CD4-positive, CD25-positive, alpha-beta regulatory T cell (primary cell): ENCODE data around the gene PIK3AP1. TPM values are rescaled to one million over a fixed set of nuclear protein-coding genes. Genes with fewer than 3 reads are reported as not detected.
"Not testable (repeated sequence)": the region's sequence is repeated elsewhere in the genome, so short reads cannot be mapped to it uniquely, and the experiment has no call there.

ENCODE experiments used
- ATAC-seq, 2 donors: fragments of 150-1000 bp; cut with Tn5 transposase; one replicate each; pipeline ENCODE4 v1.10.0; 2021; ENCODE audit warnings: low read depth in 2 of 2, moderate number of reproducible peaks in 2 of 2, moderate library complexity in 1 of 2
- DNase-seq, 3 donors: peaks; one replicate each; pipeline versions ENCODE4 v3.0.0 to v3.0.0-alpha.2; 2012 to 2022; ENCODE audit warnings: mixed read lengths in 1 of 3
- H3K27ac ChIP-seq: one replicate; pipeline ENCODE4 v1.7.0; 2013; ENCODE audit warnings: mild to moderate bottlenecking, low read length; ENCODE audit not compliant: insufficient read depth, poor library complexity, severe bottlenecking
- H3K27me3 ChIP-seq: one replicate; pipeline ENCODE4 v1.7.0; 2013; ENCODE audit warnings: low read length; ENCODE audit not compliant: control insufficient read depth, insufficient read depth
- H3K36me3 ChIP-seq: one replicate; pipeline ENCODE4 v1.7.0; 2013; ENCODE audit warnings: mild to moderate bottlenecking, low read length, moderate library complexity; ENCODE audit not compliant: control insufficient read depth, insufficient read depth
- H3K4me1 ChIP-seq: 2 replicates; pipeline ENCODE4 v1.7.0; 2013; ENCODE audit warnings: mild to moderate bottlenecking, low read length; ENCODE audit not compliant: insufficient read depth, control insufficient read depth, poor library complexity, severe bottlenecking
- H3K4me3 ChIP-seq: one replicate; pipeline ENCODE4 v1.7.0; 2013; ENCODE audit warnings: low read depth, mild to moderate bottlenecking, low read length, moderate library complexity
- H3K9me3 ChIP-seq, 2 experiments: 1 replicate in 1 of 2; 2 replicates in 1 of 2; pipeline ENCODE4 v1.7.0; 2013; ENCODE audit warnings: low read length in 2 of 2, mild to moderate bottlenecking in 1 of 2, moderate library complexity in 1 of 2; ENCODE audit not compliant: control insufficient read depth in 2 of 2
- H3K27ac Mint-ChIP-seq, 3 donors: one replicate each; pipeline ENCODE4 v1.8.0; 2020 to 2022; ENCODE audit warnings: mild to moderate bottlenecking in 3 of 3, mixed read lengths in 3 of 3, moderate library complexity in 2 of 3
- H3K27me3 Mint-ChIP-seq: one replicate; pipeline ENCODE4 v1.8.0; 2022; ENCODE audit warnings: mild to moderate bottlenecking, mixed read lengths
- H3K36me3 Mint-ChIP-seq: one replicate; pipeline ENCODE4 v1.8.0; 2020; ENCODE audit warnings: mixed read lengths
- H3K4me1 Mint-ChIP-seq, 4 donors: one replicate each; pipeline ENCODE4 v1.8.0; 2020 to 2022; ENCODE audit warnings: mixed read lengths in 4 of 4, mild to moderate bottlenecking in 1 of 4
- H3K4me3 Mint-ChIP-seq, 4 donors: one replicate each; pipeline ENCODE4 v1.8.0; 2020 to 2022; ENCODE audit warnings: mild to moderate bottlenecking in 4 of 4, mixed read lengths in 4 of 4, moderate library complexity in 3 of 4
- H3K9me3 Mint-ChIP-seq, 7 donors: one replicate each; pipeline ENCODE4 v1.8.0; 2020 to 2022; ENCODE audit warnings: mixed read lengths in 7 of 7, mild to moderate bottlenecking in 3 of 7, moderate library complexity in 2 of 7
- polyA plus RNA-seq, 4 donors: library from polyadenylated mRNA; unstranded; fragments of 300-500 nt; fragmentation: Illumina TruSeq; gene quantifications; one replicate each; pipeline ENCODE4 v1.2.3, GENCODE V29; 2021
- total RNA-seq: library from RNA; stranded (reverse); gene quantifications from one replicate; pipeline ENCODE4 v1.2.3, GENCODE V29; 2022

The PIK3AP1 gene
- total and polyA plus RNA-seq, 5 donors from 2014 or later = 0.92 to 3.5 (median 1.7) TPM

DNA sequence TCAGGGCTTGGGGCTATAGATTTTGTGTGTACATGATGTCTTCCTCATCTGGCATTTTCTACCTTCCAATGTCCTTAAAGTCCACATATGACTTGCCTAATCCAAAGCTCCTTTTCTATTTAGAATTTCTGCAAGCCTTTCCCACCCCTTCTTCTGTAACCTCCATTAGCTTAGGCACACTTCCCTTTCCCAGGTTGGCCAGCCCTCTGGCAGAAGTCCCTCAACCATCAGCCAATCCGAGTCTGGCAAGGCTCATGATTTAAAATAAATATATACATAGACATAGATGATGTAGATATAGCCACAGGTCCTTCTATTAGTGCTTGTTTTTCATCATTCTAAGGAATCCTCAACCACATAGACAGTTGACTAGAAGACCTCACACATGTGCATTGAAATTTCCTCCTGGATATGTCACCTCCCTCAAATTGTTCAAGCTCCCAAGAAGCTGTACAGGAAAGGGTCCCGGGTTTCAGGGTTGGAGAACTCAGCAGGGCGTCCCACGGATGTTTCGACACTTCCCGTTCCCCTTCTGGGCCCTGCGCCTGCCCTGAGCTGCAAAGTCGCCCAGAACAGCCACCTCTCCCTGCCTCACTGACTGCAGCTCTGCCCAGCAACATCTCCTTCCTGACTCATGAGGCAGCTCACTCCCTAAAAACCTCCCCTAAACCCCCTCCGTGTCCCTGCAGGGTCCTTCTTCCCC lies 20.4 kb upstream of the PIK3AP1 start:
- Mint-ChIP-seq H3K27ac (no peak overlapping the region), H3K4me1 (no peaks in the 10 kb centered on the region), H3K36me3 (no peaks in the 10 kb centered on the region), H3K9me3 (no peaks in the 10 kb centered on the region), H3K27me3 (peaks cover 28% of the 10 kb centered on the region), H3K4me3 (peak overlapping the region in 1 of 4 donors; percentile 47)
- Histone ChIP-seq H3K36me3 (no peaks in the 10 kb centered on the region), H3K27ac (no peak overlapping the region), H3K9me3 (no peaks in the 10 kb centered on the region), H3K27me3 (no peaks in the 10 kb centered on the region), H3K4me1 (no peaks in the 10 kb centered on the region), H3K4me3 (no peak overlapping the region)
- ATAC-seq = peak; percentile 28 to 34
- no peak for DNase-seq

DNA sequence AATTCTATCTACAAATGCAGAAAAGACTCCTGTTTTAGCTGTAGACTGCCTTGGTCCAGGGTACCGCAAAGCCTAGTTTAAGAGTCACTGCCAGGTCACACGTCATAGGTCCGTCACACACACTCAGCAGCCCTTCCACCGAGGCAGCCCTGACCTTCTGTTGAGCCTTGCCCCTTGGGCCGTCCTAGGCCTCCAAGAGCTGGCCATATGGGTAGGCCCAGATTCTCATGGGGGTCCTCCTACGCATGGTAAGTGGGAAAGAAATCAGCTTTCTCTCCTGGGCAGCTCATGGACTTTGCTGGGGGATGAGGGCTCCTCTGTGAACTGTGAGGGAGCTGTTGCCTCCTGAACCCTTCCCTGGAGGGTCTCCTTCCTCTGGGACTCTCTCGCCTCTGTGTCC lies 19.8 kb upstream of the PIK3AP1 start:
- peaks cover 25% of the 10 kb centered on the region for H3K27me3 Mint-ChIP-seq
- no peak overlapping the region for H3K27ac Mint-ChIP-seq
- no peaks in the 10 kb centered on the region for H3K36me3 Mint-ChIP-seq
- Histone ChIP-seq H3K36me3 (no peaks in the 10 kb centered on the region), H3K27ac (no peak overlapping the region), H3K4me3 (no peak overlapping the region), H3K4me1 (no peaks in the 10 kb centered on the region), H3K9me3 (no peaks in the 10 kb centered on the region), H3K27me3 (no peaks in the 10 kb centered on the region)
- ATAC-seq (no peak), DNase-seq (no peak)
- H3K9me3 Mint-ChIP-seq = no peaks in the 10 kb centered on the region
- no peaks in the 10 kb centered on the region for H3K4me1 Mint-ChIP-seq
- H3K4me3 Mint-ChIP-seq = no peak overlapping the region

DNA sequence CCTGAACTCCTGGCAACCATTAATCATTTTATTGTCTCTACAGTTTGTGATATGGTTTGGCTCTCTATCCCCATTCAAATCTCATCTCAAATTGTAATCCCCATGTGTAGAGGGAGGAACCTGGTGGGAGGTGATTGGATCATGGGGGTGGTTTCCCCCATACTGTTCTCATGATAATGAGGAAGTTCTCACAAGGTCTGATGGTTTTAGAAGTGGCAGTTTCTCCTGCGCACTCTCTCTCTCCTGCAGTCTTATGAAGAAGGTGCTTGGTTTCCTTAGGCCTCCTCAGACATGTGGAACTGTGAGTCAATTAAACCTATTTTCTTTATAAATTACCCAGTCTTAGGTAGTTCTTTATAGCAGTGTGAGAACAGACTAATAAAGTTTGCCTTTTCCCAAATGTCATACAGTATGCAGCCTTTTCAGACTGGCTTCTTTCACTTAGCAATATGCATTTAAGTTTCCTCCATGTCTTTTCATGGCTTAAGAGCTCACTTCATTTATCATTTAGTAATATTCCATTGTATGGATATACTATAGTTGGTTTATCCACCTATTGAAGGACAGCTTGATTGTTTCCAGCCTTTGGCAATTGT lies 17.1 kb upstream of the PIK3AP1 start:
- not testable (repeated sequence) for H3K4me3 ChIP-seq, H3K36me3 ChIP-seq, DNase-seq, H3K27ac Mint-ChIP-seq, H3K36me3 Mint-ChIP-seq, H3K27me3 ChIP-seq, H3K9me3 ChIP-seq, H3K9me3 Mint-ChIP-seq, ATAC-seq, H3K4me1 Mint-ChIP-seq, H3K4me3 Mint-ChIP-seq, H3K4me1 ChIP-seq, H3K27ac ChIP-seq
- peaks cover 21% of the 10 kb centered on the region for H3K27me3 Mint-ChIP-seq

DNA sequence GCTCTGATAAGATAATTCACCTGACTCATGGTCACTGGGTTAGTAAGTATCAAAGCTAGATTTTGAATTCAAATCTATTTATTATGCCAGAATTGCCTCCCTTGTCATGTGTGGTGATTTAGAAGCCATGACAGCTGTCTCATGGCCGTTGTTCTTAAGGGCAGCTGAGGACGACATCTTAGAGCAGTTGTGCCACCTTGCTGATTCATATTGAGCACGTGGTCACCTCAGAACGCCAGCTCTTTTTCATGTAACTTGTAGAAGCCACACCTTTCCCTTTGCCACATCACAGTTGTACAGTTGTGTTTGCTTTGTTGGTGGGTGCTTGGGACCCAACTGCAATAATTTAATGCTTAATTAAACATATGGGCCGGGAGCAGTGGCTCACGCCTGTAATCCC lies 4.3 kb upstream of the PIK3AP1 start:
- no peaks in the 10 kb centered on the region for H3K27me3 ChIP-seq
- Mint-ChIP-seq H3K27ac (no peak overlapping the region), H3K4me3 (no peak overlapping the region), H3K9me3 (peaks cover 0 to 2% (median 0%) of the 10 kb centered on the region in 7 donors), H3K4me1 (peaks cover 5 to 17% (median 9%) of the 10 kb centered on the region in 4 donors), H3K27me3 (peaks cover 7% of the 10 kb centered on the region), H3K36me3 (no peaks in the 10 kb centered on the region)
- no peaks in the 10 kb centered on the region for H3K36me3 ChIP-seq
- no peak overlapping the region for H3K4me3 ChIP-seq
- no peak for ATAC-seq
- H3K27ac ChIP-seq = no peak overlapping the region
- no peak for DNase-seq
- H3K9me3 ChIP-seq = no peaks in the 10 kb centered on the region
- peaks cover 15% of the 10 kb centered on the region for H3K4me1 ChIP-seq

DNA sequence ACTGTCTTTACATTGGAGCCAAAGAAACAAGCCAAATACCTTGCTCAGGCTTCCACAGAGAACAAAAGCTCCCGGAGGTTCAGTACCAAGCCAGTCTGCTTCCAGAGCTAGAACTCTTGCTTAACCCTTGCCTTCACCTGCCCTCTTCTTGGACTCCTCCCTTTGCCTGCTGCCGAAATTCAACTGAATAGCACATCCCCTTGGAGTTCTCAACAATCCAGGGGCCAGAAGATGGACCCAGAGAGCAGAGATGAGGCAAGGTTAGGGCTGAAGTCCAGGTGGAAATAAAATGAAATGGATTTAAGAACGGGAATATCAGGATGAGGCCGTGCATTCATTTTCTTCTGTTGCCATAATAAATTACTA lies 876 bp upstream of the PIK3AP1 start:
- DNase-seq (no peak), ATAC-seq (no peak)
- Mint-ChIP-seq H3K9me3 (peaks cover 0 to 2% (median 0%) of the 10 kb centered on the region in 7 donors), H3K27ac (peak overlapping the region; percentile 57 to 95 (median 85)), H3K4me3 (peak overlapping the region; percentile 90 to 95 (median 92)), H3K27me3 (peaks cover 7% of the 10 kb centered on the region), H3K36me3 (no peaks in the 10 kb centered on the region), H3K4me1 (peaks cover 10 to 28% (median 17%) of the 10 kb centered on the region in 4 donors)
- Histone ChIP-seq H3K9me3 (no peaks in the 10 kb centered on the region), H3K4me3 (peak overlapping the region; percentile 81), H3K4me1 (peaks cover 15% of the 10 kb centered on the region), H3K27me3 (no peaks in the 10 kb centered on the region), H3K27ac (no peak overlapping the region), H3K36me3 (no peaks in the 10 kb centered on the region)

DNA sequence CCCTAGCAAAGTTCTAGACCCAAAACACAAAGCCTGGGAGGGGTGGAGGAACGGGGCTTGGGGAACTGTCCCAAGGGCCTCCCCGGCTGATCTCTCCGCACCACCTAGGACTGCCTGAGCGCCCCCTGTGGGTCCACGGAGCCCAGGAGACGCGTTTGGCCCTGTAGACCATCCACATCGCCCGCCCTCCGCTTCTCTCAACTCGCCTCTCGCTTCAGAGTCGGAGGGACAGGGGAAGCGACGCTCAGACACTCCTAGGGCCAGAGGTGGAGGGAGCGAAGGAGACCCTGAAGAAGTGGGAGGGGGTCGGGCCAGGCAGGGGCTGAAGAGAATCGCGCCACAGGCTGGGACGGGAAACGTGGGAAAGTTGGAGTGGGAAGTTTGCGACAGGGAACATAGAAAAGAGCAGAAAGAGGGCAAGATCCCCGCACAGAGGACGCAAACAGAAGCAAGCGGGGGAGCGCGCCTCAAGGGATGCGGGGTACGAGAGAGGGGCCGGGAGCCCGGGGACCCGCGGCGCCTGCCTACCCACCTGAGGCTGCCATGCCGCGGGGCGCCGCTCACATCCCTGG lies 378 bp downstream of the PIK3AP1 start:
- H3K27ac ChIP-seq = no peak overlapping the region
- H3K36me3 ChIP-seq = no peaks in the 10 kb centered on the region
- H3K4me1 ChIP-seq = peaks cover 15% of the 10 kb centered on the region
- peak overlapping the region; percentile 52 for H3K4me3 ChIP-seq
- no peaks in the 10 kb centered on the region for H3K27me3 ChIP-seq
- ATAC-seq (peak; percentile 57 to 59), DNase-seq (peak; percentile 11 to 40 (median 14))
- Mint-ChIP-seq H3K4me1 (peaks cover 10 to 28% (median 17%) of the 10 kb centered on the region in 4 donors), H3K27me3 (no peaks in the 10 kb centered on the region), H3K9me3 (peaks cover 0 to 2% (median 0%) of the 10 kb centered on the region in 7 donors), H3K4me3 (peak overlapping the region; percentile 89 to 98 (median 92)), H3K27ac (peak overlapping the region; percentile 72 to 91 (median 91)), H3K36me3 (no peaks in the 10 kb centered on the region)
- no peaks in the 10 kb centered on the region for H3K9me3 ChIP-seq

DNA sequence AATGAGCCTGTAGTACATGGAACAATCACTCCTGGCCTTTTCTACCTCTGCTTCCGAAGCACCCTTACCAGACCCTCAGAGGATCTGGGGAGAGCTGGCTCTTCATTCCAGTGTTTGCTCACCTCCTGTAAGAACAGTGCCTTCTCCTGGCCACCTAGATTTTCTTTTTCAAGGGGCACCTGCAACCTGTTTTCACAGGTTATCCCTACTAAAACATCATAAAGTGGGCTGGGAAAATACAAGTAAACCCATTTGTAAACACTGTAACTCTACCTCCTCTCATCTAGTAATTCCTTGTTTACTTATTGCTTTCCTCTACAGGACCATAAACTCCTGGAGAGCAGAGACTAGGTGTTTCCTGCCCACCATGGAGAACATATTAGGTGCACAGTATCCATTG lies 1.1 kb downstream of the PIK3AP1 start:
- peaks cover 10 to 28% (median 17%) of the 10 kb centered on the region in 4 donors for H3K4me1 Mint-ChIP-seq
- H3K9me3 Mint-ChIP-seq = peaks cover 0 to 2% (median 0%) of the 10 kb centered on the region in 7 donors
- Histone ChIP-seq H3K27ac (no peak overlapping the region), H3K27me3 (no peaks in the 10 kb centered on the region), H3K9me3 (no peaks in the 10 kb centered on the region), H3K4me1 (peaks cover 15% of the 10 kb centered on the region), H3K4me3 (peak overlapping the region; percentile 31), H3K36me3 (no peaks in the 10 kb centered on the region)
- H3K27me3 Mint-ChIP-seq = no peaks in the 10 kb centered on the region
- no peak for DNase-seq
- H3K4me3 Mint-ChIP-seq = peak overlapping the region; percentile 89 to 98 (median 92)
- H3K36me3 Mint-ChIP-seq = no peaks in the 10 kb centered on the region
- no peak for ATAC-seq
- peak overlapping the region; percentile 20 to 91 (median 72) for H3K27ac Mint-ChIP-seq
